GM12873 (cell line): ENCODE data around the gene LRRN2.

Experiments used
- TF ChIP-seq, protein P1 (sequence below): IDR thresholded peaks from 2 replicates; pipeline ENCODE4 v1.5.1; 2012; ENCODE audit warnings: low read depth, mild to moderate bottlenecking, moderate library complexity, low read length, control low read depth; ENCODE audit not compliant: insufficient read depth; ENCODE audit errors: missing control alignments

The LRRN2 gene

DNA sequence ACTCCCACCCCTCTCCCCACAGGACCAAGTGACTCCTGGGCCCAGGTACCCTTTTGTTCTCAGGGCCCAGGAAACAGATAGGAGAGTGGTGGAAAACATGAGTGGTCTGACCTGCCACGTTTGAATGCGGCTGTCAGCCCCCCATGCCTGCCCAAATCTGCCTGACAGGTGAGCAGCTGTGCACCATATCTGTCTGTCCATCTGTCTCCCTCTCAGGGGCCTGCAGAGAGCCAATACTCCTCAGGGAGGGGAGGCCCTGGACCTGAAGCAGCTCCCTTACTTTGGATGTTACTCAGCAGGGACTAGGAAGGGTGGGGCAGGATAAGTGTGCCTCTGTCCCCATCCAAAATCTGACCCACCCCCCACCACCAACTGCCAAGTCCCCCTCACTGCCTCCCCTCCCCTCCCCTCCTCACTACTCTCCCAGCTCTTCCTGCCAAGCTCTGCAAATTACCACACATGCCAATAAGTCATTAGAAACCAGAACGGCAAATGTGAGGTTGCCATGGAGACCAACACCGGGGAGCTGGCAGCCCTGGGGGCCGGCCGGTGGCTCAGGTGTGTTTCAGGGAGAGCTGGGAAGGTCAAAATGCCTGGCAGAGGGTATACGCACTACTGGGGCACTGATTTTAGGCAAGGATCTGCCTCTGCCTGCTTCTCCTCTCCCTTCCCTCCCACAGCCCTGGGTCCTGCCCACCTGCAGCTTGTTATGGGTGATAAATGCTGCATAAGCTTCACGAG lies 11.5 kb downstream of the LRRN2 start:
- TF ChIP-seq, protein P1, sequence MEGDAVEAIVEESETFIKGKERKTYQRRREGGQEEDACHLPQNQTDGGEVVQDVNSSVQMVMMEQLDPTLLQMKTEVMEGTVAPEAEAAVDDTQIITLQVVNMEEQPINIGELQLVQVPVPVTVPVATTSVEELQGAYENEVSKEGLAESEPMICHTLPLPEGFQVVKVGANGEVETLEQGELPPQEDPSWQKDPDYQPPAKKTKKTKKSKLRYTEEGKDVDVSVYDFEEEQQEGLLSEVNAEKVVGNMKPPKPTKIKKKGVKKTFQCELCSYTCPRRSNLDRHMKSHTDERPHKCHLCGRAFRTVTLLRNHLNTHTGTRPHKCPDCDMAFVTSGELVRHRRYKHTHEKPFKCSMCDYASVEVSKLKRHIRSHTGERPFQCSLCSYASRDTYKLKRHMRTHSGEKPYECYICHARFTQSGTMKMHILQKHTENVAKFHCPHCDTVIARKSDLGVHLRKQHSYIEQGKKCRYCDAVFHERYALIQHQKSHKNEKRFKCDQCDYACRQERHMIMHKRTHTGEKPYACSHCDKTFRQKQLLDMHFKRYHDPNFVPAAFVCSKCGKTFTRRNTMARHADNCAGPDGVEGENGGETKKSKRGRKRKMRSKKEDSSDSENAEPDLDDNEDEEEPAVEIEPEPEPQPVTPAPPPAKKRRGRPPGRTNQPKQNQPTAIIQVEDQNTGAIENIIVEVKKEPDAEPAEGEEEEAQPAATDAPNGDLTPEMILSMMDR = no peak

DNA sequence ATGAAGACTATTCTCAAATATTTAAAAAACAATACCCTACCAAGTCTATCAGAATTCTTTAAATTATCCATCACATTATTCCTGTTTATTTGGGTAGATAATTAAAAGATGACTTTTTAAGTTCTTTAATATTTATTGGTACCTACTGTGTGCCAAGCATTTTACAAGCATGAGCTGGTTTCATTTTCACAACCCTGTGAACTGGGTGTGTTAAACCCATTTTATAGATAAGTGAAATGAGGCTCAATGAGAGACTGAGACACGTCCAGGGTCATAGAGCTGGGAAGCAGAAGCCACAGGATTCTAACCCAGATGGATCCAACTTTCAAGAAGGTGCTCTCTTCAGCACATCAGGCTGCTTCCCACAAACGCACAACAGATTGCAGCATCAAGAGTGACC lies 12.3 kb downstream of the LRRN2 start:
- TF ChIP-seq, protein P1 = no peak

DNA sequence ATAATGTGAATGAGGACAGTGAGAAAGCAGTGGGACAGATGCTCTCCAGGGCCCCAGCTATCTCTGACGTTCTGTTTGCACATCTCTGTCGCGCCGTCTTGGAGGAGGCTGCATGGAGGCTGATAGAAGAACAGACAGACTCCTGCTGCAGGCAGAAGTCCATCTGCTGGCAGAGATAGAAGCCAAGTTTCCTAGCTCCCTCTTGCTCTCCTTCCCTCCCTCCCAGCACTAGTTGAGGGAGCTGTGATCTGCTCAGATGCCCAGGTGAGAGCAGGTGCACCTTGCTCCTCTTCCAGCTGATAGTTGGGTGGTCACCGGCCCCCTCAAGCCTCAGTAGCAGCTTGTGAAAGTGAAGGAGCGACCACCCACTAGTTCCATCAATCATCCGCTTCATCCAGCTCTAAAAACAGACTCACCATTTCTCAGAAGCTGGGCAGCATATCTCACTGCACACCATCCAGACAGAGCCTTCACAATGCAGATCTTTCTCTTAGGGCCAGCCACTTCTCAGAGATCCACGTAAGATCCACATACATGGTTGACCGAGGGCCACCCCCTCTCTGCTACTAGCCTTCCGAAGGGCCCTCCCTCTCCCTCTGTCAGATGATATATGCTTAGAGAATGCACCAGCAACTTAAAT lies 12.9 kb downstream of the LRRN2 start:
- TF ChIP-seq, protein P1 = no peak

DNA sequence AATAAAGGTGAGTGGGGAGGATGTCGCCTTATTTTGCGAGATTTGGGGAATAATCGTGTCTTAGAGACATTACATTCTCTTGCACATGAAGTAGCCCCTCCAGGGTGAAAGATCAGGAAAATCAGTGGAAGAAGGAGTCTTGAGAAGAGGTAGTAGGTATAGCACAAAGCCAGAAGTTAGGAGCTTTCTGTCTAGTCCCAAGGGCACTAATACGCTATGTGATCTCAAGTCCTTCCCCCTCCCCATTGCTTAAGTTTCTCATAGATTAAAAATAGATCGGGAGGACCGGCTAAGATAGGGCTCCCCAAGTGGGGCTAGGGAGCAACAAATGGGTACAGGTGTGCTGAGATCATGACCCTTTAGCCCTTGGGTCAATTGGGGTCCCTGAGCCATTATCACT lies 13.5 kb downstream of the LRRN2 start:
- TF ChIP-seq, protein P1 = no peak

DNA sequence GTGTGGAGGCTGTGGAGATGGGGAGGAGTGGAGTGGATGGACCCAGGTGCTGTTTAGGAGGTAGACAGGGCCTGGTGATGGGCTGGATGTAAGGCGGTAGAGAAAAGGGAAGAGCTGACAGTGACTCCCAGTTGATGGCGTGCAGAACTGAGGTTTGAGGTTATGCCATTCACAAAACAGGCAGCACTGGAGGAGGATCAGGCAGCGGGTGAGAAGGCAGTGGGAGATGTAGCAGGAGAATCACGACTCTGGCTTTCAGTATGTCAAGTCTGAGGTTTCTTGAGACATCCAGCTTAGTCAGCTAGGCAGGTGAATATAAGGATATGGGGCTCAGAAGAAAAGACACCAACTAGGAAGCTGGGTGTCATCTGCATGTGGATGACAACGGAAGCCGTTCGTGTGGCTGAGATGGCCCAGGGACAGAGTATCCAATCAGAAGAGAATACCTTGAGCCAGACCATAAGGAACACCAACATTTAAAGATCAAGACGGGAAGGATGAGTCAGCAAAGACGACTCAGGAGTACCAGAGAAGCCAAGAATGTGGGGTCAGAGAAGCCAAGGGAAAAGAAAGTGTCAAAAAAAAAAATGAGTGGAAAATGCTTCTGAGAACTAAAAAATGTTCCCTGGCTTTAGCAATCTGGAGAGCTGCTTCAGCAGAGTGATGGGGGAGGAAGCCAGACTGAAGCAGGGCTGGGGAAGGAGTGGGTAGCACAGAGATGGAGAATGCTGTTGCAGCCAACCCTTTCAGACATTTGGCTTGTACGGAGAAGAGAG lies 15.2 kb downstream of the LRRN2 start:
- TF ChIP-seq, protein P1 = no peak

DNA sequence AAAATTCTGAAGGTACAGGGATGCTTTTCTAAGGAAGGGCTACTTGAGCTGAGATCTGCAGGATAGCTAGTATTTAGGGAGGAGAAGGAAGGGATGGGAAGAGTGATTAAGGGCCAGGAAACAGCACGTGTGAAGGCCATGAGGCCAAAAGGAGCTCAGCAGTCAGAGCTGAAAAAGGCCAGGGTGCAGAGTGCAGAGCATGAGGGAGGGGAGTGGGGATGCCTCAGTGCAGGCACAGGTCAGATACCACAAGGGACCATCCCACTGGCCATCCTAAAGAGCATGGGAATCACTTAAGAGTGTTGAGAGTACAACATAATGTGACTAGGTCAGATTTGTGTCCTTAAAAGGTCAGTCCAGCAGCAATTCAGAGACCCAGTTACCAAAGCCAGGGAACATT lies 16.0 kb downstream of the LRRN2 start:
- TF ChIP-seq, protein P1 = no peak

DNA sequence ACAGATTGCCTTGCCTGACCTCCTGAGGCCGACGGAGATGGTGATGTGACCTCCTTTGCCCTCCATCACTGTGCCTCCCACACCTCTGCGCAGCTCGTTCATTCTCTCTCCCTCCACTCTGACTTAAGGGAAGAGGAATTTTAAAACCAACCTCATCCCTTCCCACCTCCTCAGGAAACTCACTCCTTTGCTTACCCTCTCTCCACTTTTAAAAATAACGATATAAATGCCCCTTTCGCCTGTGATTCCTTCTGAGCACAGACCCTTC lies 21.2 kb downstream of the LRRN2 start:
- TF ChIP-seq, protein P1 = no peak
